GM12878 (cell line): Measurements from ENCODE around the gene HM13. TPM values are rescaled to one million over a fixed set of nuclear protein-coding genes. Genes with fewer than 3 reads are reported as not detected.

ENCODE experiments used
- ATAC-seq: fragments of 200-7000 bp; cut with Tn5 transposase; 3 replicates; pipeline ENCODE4 v1.9.1; 2020; ENCODE audit warnings: mild to moderate bottlenecking, moderate library complexity
- BruUV-seq: library from RNA; stranded (reverse); fragments of 400-500 nt; replicated peaks from 2 replicates; lab custom pipeline; 2021; lab: Mats Ljungman, UMichigan
- CTCF ChIA-PET: fragments of 300-600 bp; sonication (Branson Sonifier 250); formaldehyde crosslinking; extraction: SDS; loops from one replicate; lab custom pipeline; 2021; ENCODE audit warnings: inconsistent platforms; lab: Yijun Ruan, JAX
- POLR2A ChIA-PET: fragments of 350-600 bp; formaldehyde crosslinking; extraction: SDS; loops from one replicate; lab custom pipeline; 2021; ENCODE audit warnings: inconsistent platforms; lab: Charles Lee
- RAD21 ChIA-PET: fragments of 300-600 bp; sonication (Branson Sonifier 250); formaldehyde crosslinking; loops from one replicate; lab custom pipeline; 2023; ENCODE audit warnings: antibody characterized with exemption; ENCODE audit not compliant: unreplicated experiment; lab: Charles Lee
- SMC1A ChIA-PET: fragments of 300-600 bp; sonication (Branson Sonifier 250); formaldehyde crosslinking; loops from one replicate; lab custom pipeline; 2023; ENCODE audit not compliant: unreplicated experiment, uncharacterized antibody; lab: Charles Lee
- DNase-seq: peaks from one replicate; pipeline ENCODE4 v3.0.0-alpha.2; 2011; ENCODE audit warnings: low read depth, low spot score
- FAIRE-seq: peaks from 3 replicates; lab custom pipeline; 2011; peaks lifted over from hg19 to GRCh38; lab: Jason Lieb, UNC
- H2AFZ ChIP-seq: 2 replicates; pipeline ENCODE4 v1.6.0; 2011; ENCODE audit warnings: low read depth, low read length, control low read depth; ENCODE audit not compliant: control insufficient read depth
- H3K27ac ChIP-seq: 2 replicates; pipeline ENCODE4 v1.5.1; 2011; ENCODE audit warnings: control low read depth; ENCODE audit not compliant: control insufficient read depth, insufficient read depth
- H3K27me3 ChIP-seq, 2 experiments: replicated peaks in 1 of 2; 2 replicates each; pipeline versions ENCODE4 v1.6.0 to v1.6.1; 2011; ENCODE audit warnings: low read length in 1 of 2; ENCODE audit not compliant: control insufficient read depth in 2 of 2, insufficient read depth in 2 of 2
- H3K36me3 ChIP-seq, 2 experiments: 2 replicates each; pipeline ENCODE4 v1.5.1; 2011; ENCODE audit warnings: low read length in 1 of 2; ENCODE audit not compliant: control insufficient read depth in 2 of 2, insufficient read depth in 2 of 2
- H3K4me1 ChIP-seq: 2 replicates; pipeline ENCODE4 v1.6.1; 2011; ENCODE audit warnings: mild to moderate bottlenecking, low read length, moderate library complexity, mixed read lengths; ENCODE audit not compliant: control insufficient read depth, insufficient read depth
- H3K4me2 ChIP-seq: 2 replicates; pipeline ENCODE4 v1.6.0; 2011; ENCODE audit warnings: control low read depth; ENCODE audit not compliant: control insufficient read depth, insufficient read depth
- H3K4me3 ChIP-seq: fragments of 200-600 bp; sonication (generic); 2 replicates; pipeline ENCODE4 v1.5.1; 2016
- H3K79me2 ChIP-seq: 2 replicates; pipeline ENCODE4 v1.6.0; 2011; ENCODE audit warnings: low read length; ENCODE audit not compliant: control insufficient read depth, insufficient read depth
- H3K9ac ChIP-seq: 2 replicates; pipeline ENCODE4 v1.8.0; 2011; ENCODE audit warnings: low read length, control low read depth, mixed read lengths; ENCODE audit not compliant: control insufficient read depth, insufficient read depth
- H3K9me3 ChIP-seq: replicated peaks from 3 replicates; pipeline ENCODE4 v1.5.1; 2011; ENCODE audit warnings: mild to moderate bottlenecking, low read length; ENCODE audit not compliant: control insufficient read depth, insufficient read depth
- H4K20me1 ChIP-seq: 2 replicates; pipeline ENCODE4 v1.6.0; 2011; ENCODE audit not compliant: control insufficient read depth, insufficient read depth
- BCL11A ChIP-seq: IDR thresholded peaks from 2 replicates; pipeline ENCODE4 v1.6.1; 2011; ENCODE audit warnings: low read depth, low read length
- EED ChIP-seq: sonication (generic); IDR thresholded peaks from 2 replicates; pipeline ENCODE4 v1.6.1; 2016; ENCODE audit warnings: antibody characterized with exemption, low read depth
- ELK1 ChIP-seq: IDR thresholded peaks from 2 replicates; pipeline ENCODE4 v1.6.1; 2012; ENCODE audit warnings: low read depth, low read length, improper control_type of control experiment
- EP300 ChIP-seq, 2 experiments: fragments of 150-350 bp in 1 of 2; IDR thresholded peaks; 2 replicates each; pipeline ENCODE4 v1.6.1; 2011 to 2012; ENCODE audit warnings: low read depth in 2 of 2, low read length in 2 of 2, borderline replicate concordance in 1 of 2, improper control_type of control experiment in 1 of 2, inconsistent platforms in 1 of 2; ENCODE audit not compliant: control insufficient read depth in 1 of 2
- HSF1 ChIP-seq: fragments of 150-350 bp; IDR thresholded peaks from 2 replicates; pipeline ENCODE4 v1.6.1; 2014; ENCODE audit warnings: mild to moderate bottlenecking, low read depth, low read length
- IKZF2 ChIP-seq, 2 experiments: fragments of 450-650 bp; IDR thresholded peaks; 2 replicates each; pipeline ENCODE4 v1.6.1; 2017; ENCODE audit warnings: mild to moderate bottlenecking in 2 of 2, moderate library complexity in 2 of 2
- KLF5 ChIP-seq: fragments of 450-650 bp; IDR thresholded peaks from 2 replicates; pipeline ENCODE4 v1.6.1; 2014; ENCODE audit warnings: mild to moderate bottlenecking; ENCODE audit not compliant: partially characterized antibody
- LARP7 ChIP-seq: fragments of 450-650 bp; IDR thresholded peaks from 2 replicates; pipeline ENCODE4 v1.6.1; 2017; ENCODE audit warnings: mild to moderate bottlenecking
- MLLT1 ChIP-seq: fragments of 450-650 bp; IDR thresholded peaks from 2 replicates; pipeline ENCODE4 v1.6.1; 2016; ENCODE audit warnings: mild to moderate bottlenecking
- MTA3 ChIP-seq: IDR thresholded peaks from 2 replicates; pipeline ENCODE4 v1.6.1; 2012; ENCODE audit warnings: low read length, inconsistent platforms, borderline replicate concordance
- NFXL1 ChIP-seq: fragments of 450-650 bp; IDR thresholded peaks from 2 replicates; pipeline ENCODE4 v1.6.1; 2017; ENCODE audit warnings: antibody characterized with exemption, mild to moderate bottlenecking, borderline replicate concordance
- NFYA ChIP-seq: IDR thresholded peaks from 2 replicates; pipeline ENCODE4 v1.6.1; 2011; ENCODE audit warnings: low read depth, mild to moderate bottlenecking, low read length, improper control_type of control experiment, borderline replicate concordance
- PAX5 ChIP-seq: IDR thresholded peaks from 2 replicates; pipeline ENCODE4 v1.6.1; 2011; ENCODE audit warnings: low read depth, low read length, borderline replicate concordance
- POLR2AphosphoS5 ChIP-seq: IDR thresholded peaks from 2 replicates; pipeline ENCODE4 v1.6.1; 2011; ENCODE audit warnings: mild to moderate bottlenecking, low read length, inconsistent platforms
- POU2F2 ChIP-seq: IDR thresholded peaks from 3 replicates; pipeline ENCODE4 v1.6.1; 2011; ENCODE audit warnings: low read depth, mild to moderate bottlenecking, low read length, borderline replicate concordance
- STAT1 ChIP-seq: fragments of 450-650 bp; conservative IDR thresholded peaks from 2 replicates; pipeline ENCODE4 v1.6.1; 2014; ENCODE audit warnings: antibody characterized with exemption, mild to moderate bottlenecking
- TCF12 ChIP-seq: IDR thresholded peaks from 2 replicates; pipeline ENCODE4 v1.6.1; 2011; ENCODE audit warnings: low read depth, mild to moderate bottlenecking, low read length
- ZNF622 ChIP-seq: fragments of 450-650 bp; IDR thresholded peaks from 2 replicates; pipeline ENCODE4 v1.6.1; 2017; ENCODE audit warnings: mild to moderate bottlenecking, inconsistent platforms
- in situ Hi-C: fragments of 300-500 bp; cut with MboI; formaldehyde crosslinking; loops from 9 replicates; pipeline ENCODE4 v1.14.3; 2018; ENCODE audit warnings: mixed read lengths
- intact Hi-C: fragments of 100-400 bp; cut with micrococcal nuclease; formaldehyde crosslinking; loops from one replicate; pipeline ENCODE4 v1.14.2; 2022; ENCODE audit not compliant: unreplicated experiment
- polyA plus RNA-seq, 11 experiments: library from polyadenylated mRNA; depleted of rRNA in 4 of 11; unstranded in 6 of 11; stranded (reverse) in 5 of 11; fragments of >200 nt; fragmentation: Nextera tagmentation in 4 of 11; fragmentation: Illumina TruSeq in 1 of 11; extraction: Ambion mirVana in 4 of 11; extraction: Trizol in 1 of 11; gene quantifications; 1 replicate in 1 of 11; 2 replicates in 10 of 11; pipeline versions ENCODE4 v1.2.1 to v1.2.3, GENCODE V29; 2011 to 2016; ENCODE audit warnings: inconsistent platforms in 2 of 11, missing spikeins in 2 of 11, low read depth in 1 of 11
- total RNA-seq, 4 experiments: library from RNA; depleted of rRNA in 3 of 4; stranded (reverse); fragments of >200 nt in 3 of 4; fragmentation: Illumina TruSeq in 1 of 4; extraction: Trizol in 1 of 4; gene quantifications; 2 replicates each; pipeline versions ENCODE4 v1.2.1 to v1.2.3, GENCODE V29; 2013 to 2021
- TF ChIP-seq, protein P1 (sequence below): IDR thresholded peaks from 2 replicates; pipeline ENCODE4 v1.6.1; 2012; ENCODE audit warnings: mild to moderate bottlenecking, low read depth, low read length

HM13 gene
- total and polyA plus RNA-seq, 10 of the 15 experiments (the other 5 are each of a cell fraction or from before 2014, with no cell fraction given) = 4.8 to 185 (median 81.7) TPM

DNA sequence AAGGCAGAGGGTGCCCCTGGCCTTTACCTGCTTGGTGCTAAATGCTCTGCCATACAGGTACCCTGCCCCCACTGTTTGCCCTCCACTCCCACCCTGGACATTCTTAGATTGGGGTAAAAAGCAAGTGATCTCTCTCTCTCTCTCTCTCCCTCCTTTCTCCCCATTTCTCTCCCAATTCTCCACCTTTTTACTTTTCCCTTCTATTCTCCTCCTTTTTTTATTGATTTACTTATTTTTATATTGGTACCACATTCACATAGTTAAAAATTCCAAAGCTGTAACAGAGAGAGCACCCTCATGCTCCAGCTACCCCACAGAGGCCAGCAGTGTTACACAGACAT lies 53.1 kb downstream of the HM13 start:
- H3K4me1 ChIP-seq = peaks cover 3% of the 10 kb centered on the region
- H2AFZ ChIP-seq = no peak overlapping the region
- ChIA-PET SMC1A (interaction anchor here (1.2 to 10.3 kb wide), 2 partner anchors 45 to 139 kb away, joined by 3 to 108 read pairs; no protein-coding TSS in a partner anchor), POLR2A (interaction anchor here (0.7 to 1.3 kb wide), 3 partner anchors 10 to 45 kb away, joined by 3 to 9 read pairs (median 6); no protein-coding TSS in a partner anchor), CTCF (interaction anchor here (1.0 to 29.1 kb wide), 8 partner anchors 8 to 156 kb away, joined by 3 to 958 read pairs (median 6); partner anchors contain the start of genes BCL2L1 and ID1), RAD21 (interaction anchor here (0.6 to 4.2 kb wide), 4 partner anchors 38 to 341 kb away, joined by 3 to 83 read pairs (median 10); partner anchors contain the start of gene ID1)
- ATAC-seq (no peak), FAIRE-seq (no peak), DNase-seq (no peak)
- no peaks in the 10 kb centered on the region for H3K9me3 ChIP-seq
- no peak overlapping the region for H3K4me2 ChIP-seq
- H3K4me3 ChIP-seq = no peak overlapping the region
- no TSS peak for BruUV-seq
- no peak overlapping the region for H3K9ac ChIP-seq
- no peak overlapping the region; the same call in 1 of the 2 replicates for H3K27ac ChIP-seq
- peaks cover 12 to 15% of the 10 kb centered on the region in 2 experiments for H3K36me3 ChIP-seq
- in situ Hi-C loops (no loop called here), intact Hi-C loops (no loop called here)
- H3K79me2 ChIP-seq = no peaks in the 10 kb centered on the region
- no peaks in the 10 kb centered on the region for H4K20me1 ChIP-seq
- H3K27me3 ChIP-seq = no peaks in the 10 kb centered on the region
- TF ChIP-seq NFYA = no peak
- no peak for TF ChIP-seq ELK1
- TF ChIP-seq EP300 (IDR thresholded peaks at IDR 0.05; ENCODE audit: borderline replicate concordance in 1 of 2, control insufficient read depth in 1 of 2, low read depth in 2 of 2, low read length in 2 of 2) = no peak
- no peak for TF ChIP-seq ZNF622
- no peak for TF ChIP-seq EED
- TF ChIP-seq MLLT1 = no peak
- no peak for TF ChIP-seq TCF12
- no peak for TF ChIP-seq STAT1
- TF ChIP-seq IKZF2 (IDR thresholded peaks at IDR 0.05) = no peak
- TF ChIP-seq PAX5 = no peak
- no peak for TF ChIP-seq MTA3
- no peak for TF ChIP-seq POLR2AphosphoS5
- no peak for TF ChIP-seq KLF5
- no peak for TF ChIP-seq BCL11A
- TF ChIP-seq NFXL1 = no peak
- TF ChIP-seq, protein P1, sequence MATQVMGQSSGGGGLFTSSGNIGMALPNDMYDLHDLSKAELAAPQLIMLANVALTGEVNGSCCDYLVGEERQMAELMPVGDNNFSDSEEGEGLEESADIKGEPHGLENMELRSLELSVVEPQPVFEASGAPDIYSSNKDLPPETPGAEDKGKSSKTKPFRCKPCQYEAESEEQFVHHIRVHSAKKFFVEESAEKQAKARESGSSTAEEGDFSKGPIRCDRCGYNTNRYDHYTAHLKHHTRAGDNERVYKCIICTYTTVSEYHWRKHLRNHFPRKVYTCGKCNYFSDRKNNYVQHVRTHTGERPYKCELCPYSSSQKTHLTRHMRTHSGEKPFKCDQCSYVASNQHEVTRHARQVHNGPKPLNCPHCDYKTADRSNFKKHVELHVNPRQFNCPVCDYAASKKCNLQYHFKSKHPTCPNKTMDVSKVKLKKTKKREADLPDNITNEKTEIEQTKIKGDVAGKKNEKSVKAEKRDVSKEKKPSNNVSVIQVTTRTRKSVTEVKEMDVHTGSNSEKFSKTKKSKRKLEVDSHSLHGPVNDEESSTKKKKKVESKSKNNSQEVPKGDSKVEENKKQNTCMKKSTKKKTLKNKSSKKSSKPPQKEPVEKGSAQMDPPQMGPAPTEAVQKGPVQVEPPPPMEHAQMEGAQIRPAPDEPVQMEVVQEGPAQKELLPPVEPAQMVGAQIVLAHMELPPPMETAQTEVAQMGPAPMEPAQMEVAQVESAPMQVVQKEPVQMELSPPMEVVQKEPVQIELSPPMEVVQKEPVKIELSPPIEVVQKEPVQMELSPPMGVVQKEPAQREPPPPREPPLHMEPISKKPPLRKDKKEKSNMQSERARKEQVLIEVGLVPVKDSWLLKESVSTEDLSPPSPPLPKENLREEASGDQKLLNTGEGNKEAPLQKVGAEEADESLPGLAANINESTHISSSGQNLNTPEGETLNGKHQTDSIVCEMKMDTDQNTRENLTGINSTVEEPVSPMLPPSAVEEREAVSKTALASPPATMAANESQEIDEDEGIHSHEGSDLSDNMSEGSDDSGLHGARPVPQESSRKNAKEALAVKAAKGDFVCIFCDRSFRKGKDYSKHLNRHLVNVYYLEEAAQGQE = no peak
- no peak for TF ChIP-seq HSF1
- no peak for TF ChIP-seq LARP7
- TF ChIP-seq POU2F2 = no peak
